OCI-LY7 (cell line): Measurements from ENCODE around the gene CASP2.

ENCODE experiments used
- EZH2phosphoT487 ChIP-seq: fragments of 200-600 bp; sonication (generic); IDR thresholded peaks from 2 replicates; pipeline ENCODE4 v1.6.1; 2018; ENCODE audit warnings: low read depth, borderline replicate concordance, mild to moderate bottlenecking, mixed run types, antibody characterized with exemption, low read length, moderate library complexity, mixed read lengths
- TF ChIP-seq, protein P1 (sequence below): fragments of 200-600 bp; sonication (generic); conservative IDR thresholded peaks from 2 replicates; pipeline ENCODE4 v1.5.1; 2014; ENCODE audit warnings: mild to moderate bottlenecking, antibody characterized with exemption, low read length, moderate library complexity, mixed read lengths

DNA sequence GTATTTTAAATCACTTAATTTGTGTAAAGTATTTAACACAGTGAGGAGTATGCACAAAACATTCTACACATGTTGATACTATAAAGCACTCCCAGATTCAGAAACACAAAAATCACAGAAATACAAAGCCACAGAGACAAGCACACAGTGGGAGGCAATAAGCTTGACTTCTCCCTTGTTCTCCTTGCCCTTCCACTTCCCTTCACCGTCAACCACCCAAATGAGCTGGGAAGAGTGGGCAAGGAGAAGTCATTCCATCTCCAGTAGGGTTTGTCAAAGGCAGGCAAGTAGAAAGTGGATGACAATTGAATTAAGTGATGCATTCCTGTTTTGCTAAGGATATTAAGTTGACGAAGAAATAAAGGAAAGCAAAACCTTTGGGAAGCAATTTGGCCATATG lies 7.6 kb upstream of the CASP2 start:
- TF ChIP-seq, protein P1, sequence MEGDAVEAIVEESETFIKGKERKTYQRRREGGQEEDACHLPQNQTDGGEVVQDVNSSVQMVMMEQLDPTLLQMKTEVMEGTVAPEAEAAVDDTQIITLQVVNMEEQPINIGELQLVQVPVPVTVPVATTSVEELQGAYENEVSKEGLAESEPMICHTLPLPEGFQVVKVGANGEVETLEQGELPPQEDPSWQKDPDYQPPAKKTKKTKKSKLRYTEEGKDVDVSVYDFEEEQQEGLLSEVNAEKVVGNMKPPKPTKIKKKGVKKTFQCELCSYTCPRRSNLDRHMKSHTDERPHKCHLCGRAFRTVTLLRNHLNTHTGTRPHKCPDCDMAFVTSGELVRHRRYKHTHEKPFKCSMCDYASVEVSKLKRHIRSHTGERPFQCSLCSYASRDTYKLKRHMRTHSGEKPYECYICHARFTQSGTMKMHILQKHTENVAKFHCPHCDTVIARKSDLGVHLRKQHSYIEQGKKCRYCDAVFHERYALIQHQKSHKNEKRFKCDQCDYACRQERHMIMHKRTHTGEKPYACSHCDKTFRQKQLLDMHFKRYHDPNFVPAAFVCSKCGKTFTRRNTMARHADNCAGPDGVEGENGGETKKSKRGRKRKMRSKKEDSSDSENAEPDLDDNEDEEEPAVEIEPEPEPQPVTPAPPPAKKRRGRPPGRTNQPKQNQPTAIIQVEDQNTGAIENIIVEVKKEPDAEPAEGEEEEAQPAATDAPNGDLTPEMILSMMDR = no peak
- TF ChIP-seq EZH2phosphoT487 = no peak
